GM12878 (cell line): ENCODE data around the gene CHCHD6. TPM values are rescaled to one million over a fixed set of nuclear protein-coding genes. Genes with fewer than 3 reads are reported as not detected.

Experiments used
- ATAC-seq: fragments of 200-7000 bp; cut with Tn5 transposase; 3 replicates; pipeline ENCODE4 v1.9.1; 2020; ENCODE audit warnings: mild to moderate bottlenecking, moderate library complexity
- BruUV-seq: library from RNA; stranded (reverse); fragments of 400-500 nt; replicated peaks from 2 replicates; lab custom pipeline; 2021; lab: Mats Ljungman, UMichigan
- CTCF ChIA-PET: fragments of 300-600 bp; sonication (Branson Sonifier 250); formaldehyde crosslinking; extraction: SDS; loops from one replicate; lab custom pipeline; 2021; ENCODE audit warnings: inconsistent platforms; lab: Yijun Ruan, JAX
- POLR2A ChIA-PET: fragments of 350-600 bp; formaldehyde crosslinking; extraction: SDS; loops from one replicate; lab custom pipeline; 2021; ENCODE audit warnings: inconsistent platforms; lab: Charles Lee
- RAD21 ChIA-PET: fragments of 300-600 bp; sonication (Branson Sonifier 250); formaldehyde crosslinking; loops from one replicate; lab custom pipeline; 2023; ENCODE audit warnings: antibody characterized with exemption; ENCODE audit not compliant: unreplicated experiment; lab: Charles Lee
- SMC1A ChIA-PET: fragments of 300-600 bp; sonication (Branson Sonifier 250); formaldehyde crosslinking; loops from one replicate; lab custom pipeline; 2023; ENCODE audit not compliant: unreplicated experiment, uncharacterized antibody; lab: Charles Lee
- DNase-seq: peaks from one replicate; pipeline ENCODE4 v3.0.0-alpha.2; 2011; ENCODE audit warnings: low read depth, low spot score
- FAIRE-seq: peaks from 3 replicates; lab custom pipeline; 2011; peaks lifted over from hg19 to GRCh38; lab: Jason Lieb, UNC
- H2AFZ ChIP-seq: 2 replicates; pipeline ENCODE4 v1.6.0; 2011; ENCODE audit warnings: low read depth, low read length, control low read depth; ENCODE audit not compliant: control insufficient read depth
- H3K27ac ChIP-seq: 2 replicates; pipeline ENCODE4 v1.5.1; 2011; ENCODE audit warnings: control low read depth; ENCODE audit not compliant: control insufficient read depth, insufficient read depth
- H3K27me3 ChIP-seq, 2 experiments: replicated peaks in 1 of 2; 2 replicates each; pipeline versions ENCODE4 v1.6.0 to v1.6.1; 2011; ENCODE audit warnings: low read length in 1 of 2; ENCODE audit not compliant: control insufficient read depth in 2 of 2, insufficient read depth in 2 of 2
- H3K36me3 ChIP-seq, 2 experiments: 2 replicates each; pipeline ENCODE4 v1.5.1; 2011; ENCODE audit warnings: low read length in 1 of 2; ENCODE audit not compliant: control insufficient read depth in 2 of 2, insufficient read depth in 2 of 2
- H3K4me1 ChIP-seq: 2 replicates; pipeline ENCODE4 v1.6.1; 2011; ENCODE audit warnings: mild to moderate bottlenecking, low read length, moderate library complexity, mixed read lengths; ENCODE audit not compliant: control insufficient read depth, insufficient read depth
- H3K4me2 ChIP-seq: 2 replicates; pipeline ENCODE4 v1.6.0; 2011; ENCODE audit warnings: control low read depth; ENCODE audit not compliant: control insufficient read depth, insufficient read depth
- H3K4me3 ChIP-seq: fragments of 200-600 bp; sonication (generic); 2 replicates; pipeline ENCODE4 v1.5.1; 2016
- H3K79me2 ChIP-seq: 2 replicates; pipeline ENCODE4 v1.6.0; 2011; ENCODE audit warnings: low read length; ENCODE audit not compliant: control insufficient read depth, insufficient read depth
- H3K9ac ChIP-seq: 2 replicates; pipeline ENCODE4 v1.8.0; 2011; ENCODE audit warnings: low read length, control low read depth, mixed read lengths; ENCODE audit not compliant: control insufficient read depth, insufficient read depth
- H3K9me3 ChIP-seq: replicated peaks from 3 replicates; pipeline ENCODE4 v1.5.1; 2011; ENCODE audit warnings: mild to moderate bottlenecking, low read length; ENCODE audit not compliant: control insufficient read depth, insufficient read depth
- H4K20me1 ChIP-seq: 2 replicates; pipeline ENCODE4 v1.6.0; 2011; ENCODE audit not compliant: control insufficient read depth, insufficient read depth
- GABPA ChIP-seq: IDR thresholded peaks from 2 replicates; pipeline ENCODE4 v1.6.1; 2014; ENCODE audit warnings: antibody characterized with exemption, low read depth, mild to moderate bottlenecking, inconsistent platforms
- HDGF ChIP-seq: fragments of 450-650 bp; IDR thresholded peaks from 2 replicates; pipeline ENCODE4 v1.6.1; 2016; ENCODE audit warnings: antibody characterized with exemption
- SKIL ChIP-seq: fragments of 450-650 bp; IDR thresholded peaks from 2 replicates; pipeline ENCODE4 v1.6.1; 2017; ENCODE audit warnings: mild to moderate bottlenecking, low read depth, inconsistent platforms; ENCODE audit not compliant: poor library complexity, severe bottlenecking
- SPI1 ChIP-seq: IDR thresholded peaks from 2 replicates; pipeline ENCODE4 v1.6.1; 2011; ENCODE audit warnings: low read depth, mild to moderate bottlenecking, low read length, moderate library complexity, borderline replicate concordance; ENCODE audit not compliant: insufficient read depth
- WGBS: methylation state at CpG from one replicate; pipeline ENCODE4 v1.1.6; 2016; ENCODE audit warnings: low lambda C conversion rate; ENCODE audit not compliant: insufficient replicate concordance, insufficient coverage; ENCODE audit errors: missing lambda C conversion rate; 5-methylcytosine and 5-hydroxymethylcytosine counted together
- in situ Hi-C: fragments of 300-500 bp; cut with MboI; formaldehyde crosslinking; loops from 9 replicates; pipeline ENCODE4 v1.14.3; 2018; ENCODE audit warnings: mixed read lengths
- intact Hi-C: fragments of 100-400 bp; cut with micrococcal nuclease; formaldehyde crosslinking; loops from one replicate; pipeline ENCODE4 v1.14.2; 2022; ENCODE audit not compliant: unreplicated experiment
- polyA plus RNA-seq, 11 experiments: library from polyadenylated mRNA; depleted of rRNA in 4 of 11; unstranded in 6 of 11; stranded (reverse) in 5 of 11; fragments of >200 nt; fragmentation: Nextera tagmentation in 4 of 11; fragmentation: Illumina TruSeq in 1 of 11; extraction: Ambion mirVana in 4 of 11; extraction: Trizol in 1 of 11; gene quantifications; 1 replicate in 1 of 11; 2 replicates in 10 of 11; pipeline versions ENCODE4 v1.2.1 to v1.2.3, GENCODE V29; 2011 to 2016; ENCODE audit warnings: inconsistent platforms in 2 of 11, missing spikeins in 2 of 11, low read depth in 1 of 11
- total RNA-seq, 4 experiments: library from RNA; depleted of rRNA in 3 of 4; stranded (reverse); fragments of >200 nt in 3 of 4; fragmentation: Illumina TruSeq in 1 of 4; extraction: Trizol in 1 of 4; gene quantifications; 2 replicates each; pipeline versions ENCODE4 v1.2.1 to v1.2.3, GENCODE V29; 2013 to 2021

CHCHD6 gene
- total and polyA plus RNA-seq, 10 of the 15 experiments (the other 5 are each of a cell fraction or from before 2014, with no cell fraction given): 2.7 to 16.7 (median 12.3) TPM

DNA sequence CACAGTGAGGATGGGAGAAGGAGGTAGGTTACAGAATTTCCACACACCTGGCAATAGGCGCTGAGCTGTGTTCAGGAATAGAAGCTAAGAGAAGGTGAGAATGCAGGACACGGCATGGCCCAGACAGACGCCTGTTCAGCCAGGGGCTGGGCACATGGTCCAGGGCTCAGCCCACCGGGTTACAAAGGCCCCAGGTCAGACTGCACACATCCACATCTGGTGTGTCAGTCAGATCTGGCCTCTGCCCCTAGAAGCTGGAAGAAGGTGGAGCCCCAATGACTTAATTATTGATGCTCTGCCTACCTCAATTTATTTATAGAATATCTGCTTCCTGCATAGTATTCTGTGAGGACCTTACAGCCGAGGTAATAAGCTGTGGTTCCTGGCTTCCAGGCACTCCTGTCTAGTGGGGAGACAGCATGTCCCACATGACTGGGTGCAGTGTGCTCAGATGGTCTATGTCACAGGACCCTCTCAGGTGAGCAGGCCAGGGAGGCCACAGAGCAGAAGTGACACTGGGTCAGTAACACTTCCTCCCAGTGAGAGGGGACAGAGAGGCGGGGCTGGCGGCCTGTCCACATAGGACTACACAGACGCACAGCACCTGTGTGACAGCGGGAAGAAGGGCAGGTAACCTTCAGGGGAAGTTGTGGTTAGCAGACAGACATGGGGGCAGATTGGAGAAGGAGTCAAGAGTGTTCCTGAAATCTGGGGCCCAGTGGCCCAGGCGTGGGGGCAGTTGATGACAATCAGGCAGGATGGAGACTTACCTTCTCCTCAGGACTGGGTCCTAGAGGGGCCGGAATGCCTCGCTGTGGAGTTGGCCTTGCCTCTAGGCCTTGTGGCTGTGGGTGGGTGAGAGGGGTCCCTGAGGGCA, 240.3 kb downstream of the CHCHD6 start:
- TF ChIP-seq GABPA: no peak
- TF ChIP-seq HDGF: no peak
- TF ChIP-seq SKIL: no peak
- peak; percentile 29; the same call in 1 of the 2 replicates for TF ChIP-seq SPI1
- H3K36me3 ChIP-seq: no peaks in the 10 kb centered on the region
- no peak for FAIRE-seq
- no peak overlapping the region for H3K4me3 ChIP-seq
- H3K9ac ChIP-seq: no peak overlapping the region
- H3K79me2 ChIP-seq: no peaks in the 10 kb centered on the region
- WGBS: 81% methylated on average over 12 of the region's 12 CpGs
- POLR2A ChIA-PET: no interaction called here
- intact Hi-C loops: no loop called here
- no peak for DNase-seq
- SMC1A ChIA-PET: no interaction called here
- no TSS peak for BruUV-seq
- H3K4me2 ChIP-seq: no peak overlapping the region
- H4K20me1 ChIP-seq: no peaks in the 10 kb centered on the region
- no peak overlapping the region for H2AFZ ChIP-seq
- RAD21 ChIA-PET: interaction anchor here (1.0 kb wide), 1 partner anchor 10 kb away, joined by 3 read pairs; no protein-coding TSS in a partner anchor
- no peak overlapping the region for H3K27ac ChIP-seq
- H3K4me1 ChIP-seq: no peaks in the 10 kb centered on the region
- no peaks in the 10 kb centered on the region for H3K27me3 ChIP-seq
- in situ Hi-C loops: no loop called here
- peak; percentile 38; the same call in 2 of the 3 replicates for ATAC-seq
- CTCF ChIA-PET: interaction anchor here (1.2 to 1.6 kb wide), 2 partner anchors 14 to 192 kb away, joined by 4 read pairs; no protein-coding TSS in a partner anchor
- no peaks in the 10 kb centered on the region for H3K9me3 ChIP-seq
